KMS-11 (cell line): ENCODE results near the gene USP53.
"Not testable (repeated sequence)": the region's sequence is repeated elsewhere in the genome, so short reads cannot be mapped to it uniquely, and the experiment has no call there.

Experiments used
- H2AFZ ChIP-seq: fragments of 200-600 bp; sonication (generic); 2 replicates; pipeline ENCODE4 v1.6.1; 2016; ENCODE audit warnings: antibody characterized with exemption, mixed run types, low read depth
- H3K27ac ChIP-seq: fragments of 200-600 bp; sonication (generic); 2 replicates; pipeline ENCODE4 v1.6.1; 2016; ENCODE audit warnings: mild to moderate bottlenecking, mixed run types
- H3K27me3 ChIP-seq: fragments of 200-600 bp; sonication (generic); 2 replicates; pipeline ENCODE4 v1.6.1; 2017; ENCODE audit warnings: mild to moderate bottlenecking, low read depth, mixed run types, moderate library complexity; ENCODE audit not compliant: insufficient read depth
- H3K36me3 ChIP-seq: fragments of 200-600 bp; sonication (generic); 2 replicates; pipeline ENCODE4 v1.6.1; 2017; ENCODE audit warnings: mild to moderate bottlenecking, mixed run types; ENCODE audit not compliant: insufficient read depth
- H3K4me1 ChIP-seq: fragments of 200-600 bp; sonication (generic); 2 replicates; pipeline ENCODE4 v1.6.1; 2016; ENCODE audit warnings: mild to moderate bottlenecking, low read depth, mixed run types; ENCODE audit not compliant: poor library complexity, severe bottlenecking
- H3K4me2 ChIP-seq: fragments of 200-600 bp; sonication (generic); 2 replicates; pipeline ENCODE4 v1.7.0; 2016; ENCODE audit warnings: mild to moderate bottlenecking, mixed run types
- H3K4me3 ChIP-seq: fragments of 200-600 bp; sonication (generic); IDR thresholded peaks from 2 replicates; pipeline ENCODE4 v1.6.1; 2017; ENCODE audit warnings: low read depth, low read length, mixed read lengths; ENCODE audit not compliant: insufficient read depth
- H3K79me2 ChIP-seq: fragments of 200-600 bp; sonication (generic); 2 replicates; pipeline ENCODE4 v1.6.1; 2016; ENCODE audit warnings: low read depth, mixed run types; ENCODE audit not compliant: insufficient read depth
- H3K9ac ChIP-seq: fragments of 200-600 bp; sonication (generic); 2 replicates; pipeline ENCODE4 v1.6.1; 2016; ENCODE audit warnings: mild to moderate bottlenecking, mixed run types
- H4K20me1 ChIP-seq: fragments of 200-600 bp; sonication (generic); 2 replicates; pipeline ENCODE4 v1.6.1; 2016; ENCODE audit warnings: mild to moderate bottlenecking, mixed run types; ENCODE audit not compliant: insufficient read depth
- TF ChIP-seq, protein P1 (sequence below): fragments of 200-600 bp; sonication (generic); conservative IDR thresholded peaks from 2 replicates; pipeline ENCODE4 v1.6.1; 2017; ENCODE audit warnings: low read depth, mild to moderate bottlenecking, antibody characterized with exemption, low read length, moderate library complexity, mixed read lengths

The USP53 gene

DNA sequence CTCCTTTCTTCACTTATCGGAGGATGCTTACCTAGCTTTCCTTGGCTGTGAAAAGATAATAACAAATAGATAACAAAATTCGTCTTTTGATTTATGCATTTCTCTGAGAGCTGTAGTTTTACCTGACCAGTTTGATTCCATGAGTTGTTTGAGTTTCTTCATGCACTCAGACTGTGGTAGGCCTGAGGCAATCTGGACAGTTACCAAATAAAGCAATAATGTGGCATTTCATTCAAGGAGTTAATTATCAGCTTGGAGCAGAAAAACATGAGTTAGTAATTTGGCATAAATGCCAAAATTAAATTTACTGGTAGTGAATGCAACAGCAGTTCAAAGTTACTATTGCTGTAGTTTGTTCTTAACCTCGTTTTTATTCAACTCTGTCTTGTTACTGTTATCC, 56.0 kb downstream of the USP53 start:
- Histone ChIP-seq H3K79me2 (no peaks in the 10 kb centered on the region), H3K4me3 (no peak overlapping the region), H3K4me1 (no peaks in the 10 kb centered on the region), H4K20me1 (no peaks in the 10 kb centered on the region), H3K9ac (no peak overlapping the region), H3K27me3 (no peaks in the 10 kb centered on the region), H3K4me2 (no peak overlapping the region), H3K27ac (no peak overlapping the region), H3K36me3 (peaks cover 4% of the 10 kb centered on the region; the same call in 1 of the 2 replicates), H2AFZ (no peak overlapping the region)
- TF ChIP-seq, protein P1, sequence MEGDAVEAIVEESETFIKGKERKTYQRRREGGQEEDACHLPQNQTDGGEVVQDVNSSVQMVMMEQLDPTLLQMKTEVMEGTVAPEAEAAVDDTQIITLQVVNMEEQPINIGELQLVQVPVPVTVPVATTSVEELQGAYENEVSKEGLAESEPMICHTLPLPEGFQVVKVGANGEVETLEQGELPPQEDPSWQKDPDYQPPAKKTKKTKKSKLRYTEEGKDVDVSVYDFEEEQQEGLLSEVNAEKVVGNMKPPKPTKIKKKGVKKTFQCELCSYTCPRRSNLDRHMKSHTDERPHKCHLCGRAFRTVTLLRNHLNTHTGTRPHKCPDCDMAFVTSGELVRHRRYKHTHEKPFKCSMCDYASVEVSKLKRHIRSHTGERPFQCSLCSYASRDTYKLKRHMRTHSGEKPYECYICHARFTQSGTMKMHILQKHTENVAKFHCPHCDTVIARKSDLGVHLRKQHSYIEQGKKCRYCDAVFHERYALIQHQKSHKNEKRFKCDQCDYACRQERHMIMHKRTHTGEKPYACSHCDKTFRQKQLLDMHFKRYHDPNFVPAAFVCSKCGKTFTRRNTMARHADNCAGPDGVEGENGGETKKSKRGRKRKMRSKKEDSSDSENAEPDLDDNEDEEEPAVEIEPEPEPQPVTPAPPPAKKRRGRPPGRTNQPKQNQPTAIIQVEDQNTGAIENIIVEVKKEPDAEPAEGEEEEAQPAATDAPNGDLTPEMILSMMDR = no peak

DNA sequence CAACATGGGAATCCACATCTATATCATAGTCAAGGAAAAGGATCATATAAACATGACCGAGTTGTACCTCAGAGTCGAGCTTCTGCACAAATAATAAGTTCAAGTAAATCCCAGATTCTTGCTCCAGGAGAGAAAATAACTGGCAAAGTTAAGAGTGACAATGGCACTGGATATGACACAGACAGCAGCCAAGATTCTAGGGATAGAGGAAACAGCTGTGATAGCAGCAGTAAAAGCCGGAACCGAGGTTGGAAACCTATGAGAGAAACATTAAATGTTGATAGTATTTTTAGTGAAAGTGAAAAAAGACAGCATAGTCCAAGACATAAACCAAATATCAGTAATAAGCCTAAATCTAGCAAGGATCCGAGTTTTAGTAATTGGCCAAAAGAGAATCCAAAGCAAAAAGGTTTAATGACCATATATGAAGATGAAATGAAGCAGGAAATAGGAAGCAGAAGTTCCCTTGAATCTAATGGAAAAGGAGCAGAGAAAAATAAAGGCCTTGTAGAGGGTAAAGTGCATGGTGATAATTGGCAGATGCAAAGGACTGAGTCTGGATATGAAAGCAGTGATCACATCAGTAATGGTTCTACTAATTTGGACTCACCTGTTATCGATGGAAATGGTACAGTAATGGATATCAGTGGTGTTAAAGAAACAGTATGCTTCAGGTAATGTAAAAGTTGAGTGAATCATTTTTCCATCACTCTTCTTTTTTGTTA, 59.0 kb downstream of the USP53 start:
- H3K27ac ChIP-seq = no peak overlapping the region
- peaks cover 4% of the 10 kb centered on the region; the same call in 1 of the 2 replicates for H3K36me3 ChIP-seq
- H3K79me2 ChIP-seq = no peaks in the 10 kb centered on the region
- H3K4me2 ChIP-seq = no peak overlapping the region
- TF ChIP-seq, protein P1 = no peak
- no peaks in the 10 kb centered on the region for H4K20me1 ChIP-seq
- H3K27me3 ChIP-seq = no peaks in the 10 kb centered on the region
- H3K4me3 ChIP-seq = no peak overlapping the region
- no peaks in the 10 kb centered on the region for H3K4me1 ChIP-seq
- no peak overlapping the region for H2AFZ ChIP-seq
- no peak overlapping the region for H3K9ac ChIP-seq

GRCh38 chr4:119279541-119279940, 67.0 kb downstream of the USP53 start:
- H3K4me3 ChIP-seq, H3K36me3 ChIP-seq, H3K4me1 ChIP-seq, H3K79me2 ChIP-seq, H3K4me2 ChIP-seq, H3K9ac ChIP-seq, H3K27me3 ChIP-seq, H4K20me1 ChIP-seq, H2AFZ ChIP-seq, H3K27ac ChIP-seq: not testable (repeated sequence)

DNA sequence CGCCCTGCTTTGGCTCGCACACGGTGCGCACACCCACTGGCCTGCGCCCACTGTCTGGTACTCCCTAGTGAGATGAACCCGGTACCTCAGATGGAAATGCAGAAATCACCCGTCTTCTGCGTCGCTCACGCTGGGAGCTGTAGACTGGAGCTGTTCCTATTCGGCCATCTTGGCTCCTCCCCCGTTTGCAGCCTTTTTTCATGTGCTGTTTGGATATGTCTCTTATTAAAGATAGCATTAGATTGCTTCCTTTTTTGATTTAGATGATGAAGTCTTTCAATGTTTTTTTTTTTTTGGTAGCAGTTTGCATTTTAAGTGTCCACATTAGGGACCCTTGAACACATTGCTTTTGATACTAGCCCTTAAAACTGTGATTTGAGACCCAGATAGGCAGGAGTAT, 67.4 kb downstream of the USP53 start:
- not testable (repeated sequence) for H4K20me1 ChIP-seq, H3K79me2 ChIP-seq, H3K27ac ChIP-seq, H2AFZ ChIP-seq, H3K36me3 ChIP-seq, H3K27me3 ChIP-seq, H3K4me1 ChIP-seq, H3K4me2 ChIP-seq, H3K4me3 ChIP-seq, H3K9ac ChIP-seq

- no peaks in the 10 kb centered on the region for H3K79me2 ChIP-seq
- no peaks in the 10 kb centered on the region for H3K27me3 ChIP-seq
- H3K27ac ChIP-seq = no peak overlapping the region
- H3K4me3 ChIP-seq = no peak overlapping the region
- H2AFZ ChIP-seq = no peak overlapping the region
- no peaks in the 10 kb centered on the region for H3K36me3 ChIP-seq
- H4K20me1 ChIP-seq = no peaks in the 10 kb centered on the region
- peaks cover 23% of the 10 kb centered on the region for H3K4me1 ChIP-seq
- no peak overlapping the region for H3K4me2 ChIP-seq
- H3K9ac ChIP-seq = no peak overlapping the region
- TF ChIP-seq, protein P1 = no peak
Observed at GRCh38 chr4:119281393-119281792, 68.9 kb downstream of the USP53 start.
